Measurements from ENCODE around the gene ZNF835.
"Not testable (repeated sequence)": the region's sequence is repeated elsewhere in the genome, so short reads cannot be mapped to it uniquely, and the experiment has no call there.

Gene ZNF835

DNA sequence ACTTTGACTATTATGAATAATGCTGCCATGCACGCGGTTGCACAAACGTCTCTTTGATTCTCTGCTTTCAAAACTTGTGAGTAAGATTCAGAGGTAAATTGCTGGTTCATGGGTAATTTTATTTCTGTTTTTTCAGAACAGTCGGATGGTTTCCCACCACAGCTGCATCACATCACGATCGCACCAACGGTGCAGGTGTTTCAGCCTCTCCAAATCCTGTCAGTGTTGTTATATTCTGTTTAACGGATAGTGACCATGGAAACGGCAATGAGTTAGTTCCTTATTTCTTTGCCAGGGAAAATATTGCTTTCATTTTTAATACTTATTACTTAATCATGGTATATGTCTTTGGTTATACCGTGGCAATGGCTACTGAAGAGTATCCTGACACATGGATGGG, 19.1 kb upstream of the ZNF835 start:
- TF ChIP-seq, protein P1, sequence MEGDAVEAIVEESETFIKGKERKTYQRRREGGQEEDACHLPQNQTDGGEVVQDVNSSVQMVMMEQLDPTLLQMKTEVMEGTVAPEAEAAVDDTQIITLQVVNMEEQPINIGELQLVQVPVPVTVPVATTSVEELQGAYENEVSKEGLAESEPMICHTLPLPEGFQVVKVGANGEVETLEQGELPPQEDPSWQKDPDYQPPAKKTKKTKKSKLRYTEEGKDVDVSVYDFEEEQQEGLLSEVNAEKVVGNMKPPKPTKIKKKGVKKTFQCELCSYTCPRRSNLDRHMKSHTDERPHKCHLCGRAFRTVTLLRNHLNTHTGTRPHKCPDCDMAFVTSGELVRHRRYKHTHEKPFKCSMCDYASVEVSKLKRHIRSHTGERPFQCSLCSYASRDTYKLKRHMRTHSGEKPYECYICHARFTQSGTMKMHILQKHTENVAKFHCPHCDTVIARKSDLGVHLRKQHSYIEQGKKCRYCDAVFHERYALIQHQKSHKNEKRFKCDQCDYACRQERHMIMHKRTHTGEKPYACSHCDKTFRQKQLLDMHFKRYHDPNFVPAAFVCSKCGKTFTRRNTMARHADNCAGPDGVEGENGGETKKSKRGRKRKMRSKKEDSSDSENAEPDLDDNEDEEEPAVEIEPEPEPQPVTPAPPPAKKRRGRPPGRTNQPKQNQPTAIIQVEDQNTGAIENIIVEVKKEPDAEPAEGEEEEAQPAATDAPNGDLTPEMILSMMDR (IDR thresholded peaks at IDR 0.05; ENCODE audit: low read depth, low read length) = no peak
- TF ChIP-seq POLR2A (IDR thresholded peaks at IDR 0.05; ENCODE audit: extremely low read depth, insufficient read length) (no peak), MYC (IDR thresholded peaks at IDR 0.05; ENCODE audit: low read depth, low read length) (no peak)
- TF ChIP-seq, protein P2, sequence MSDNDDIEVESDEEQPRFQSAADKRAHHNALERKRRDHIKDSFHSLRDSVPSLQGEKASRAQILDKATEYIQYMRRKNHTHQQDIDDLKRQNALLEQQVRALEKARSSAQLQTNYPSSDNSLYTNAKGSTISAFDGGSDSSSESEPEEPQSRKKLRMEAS (IDR thresholded peaks at IDR 0.05; ENCODE audit: low read depth, low read length) = no peak
- H3K4me3 ChIP-seq (ENCODE audit: low read depth, low read length) = no peak overlapping the region
- no peak for DNase-seq (ENCODE audit: low read depth)

DNA sequence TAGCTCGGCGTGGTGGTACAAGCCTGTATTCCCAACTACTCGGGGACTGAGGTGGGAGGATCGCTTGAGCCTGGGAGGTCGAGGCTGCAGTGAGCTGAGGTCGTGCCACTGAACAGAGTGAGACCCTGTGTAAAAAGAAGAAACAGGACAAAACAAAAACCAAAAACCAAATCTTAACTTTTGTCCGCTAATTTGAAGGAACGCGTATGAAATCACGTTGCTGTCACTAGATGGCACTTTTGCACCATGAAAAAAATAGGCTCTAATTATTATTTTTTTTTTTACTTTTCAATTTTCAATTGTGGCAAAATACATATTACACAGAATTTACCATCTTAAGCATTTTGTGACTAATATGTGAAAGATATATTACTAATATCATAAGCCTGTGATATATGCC, 17.6 kb upstream of the ZNF835 start:
- DNase-seq (ENCODE audit: low read depth) = no peak
- H3K4me3 ChIP-seq (ENCODE audit: low read depth, low read length) = no peak overlapping the region
- TF ChIP-seq, protein P2 (IDR thresholded peaks at IDR 0.05; ENCODE audit: low read depth, low read length) = no peak
- no peak for TF ChIP-seq MYC (IDR thresholded peaks at IDR 0.05; ENCODE audit: low read depth, low read length)
- no peak for TF ChIP-seq POLR2A (IDR thresholded peaks at IDR 0.05; ENCODE audit: extremely low read depth, insufficient read length)
- TF ChIP-seq, protein P1 (IDR thresholded peaks at IDR 0.05; ENCODE audit: low read depth, low read length) = no peak

DNA sequence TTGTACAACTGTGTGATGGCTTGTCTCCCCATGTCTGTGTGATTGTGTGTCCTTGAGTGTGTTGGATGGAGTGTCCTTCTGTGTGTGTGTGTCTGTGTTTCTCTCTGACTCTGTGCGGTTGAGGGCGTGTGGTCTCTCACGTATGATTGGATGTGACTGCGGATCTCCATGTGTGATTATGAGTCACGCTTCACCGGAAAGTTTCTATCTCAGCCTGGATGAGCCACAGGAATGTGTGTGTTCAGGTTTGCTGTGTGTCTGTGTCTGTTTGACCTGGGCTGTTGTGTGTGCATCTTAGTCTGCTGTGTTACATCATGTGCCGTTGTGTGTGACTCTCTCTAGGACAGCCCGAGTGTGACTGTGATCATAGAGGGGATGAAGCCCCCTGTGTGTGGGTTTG, 15.5 kb upstream of the ZNF835 start:
- no peak for TF ChIP-seq MYC (IDR thresholded peaks at IDR 0.05; ENCODE audit: low read depth, low read length)
- no peak for TF ChIP-seq POLR2A (IDR thresholded peaks at IDR 0.05; ENCODE audit: extremely low read depth, insufficient read length)
- TF ChIP-seq, protein P2 (IDR thresholded peaks at IDR 0.05; ENCODE audit: low read depth, low read length) = no peak
- TF ChIP-seq, protein P1 (IDR thresholded peaks at IDR 0.05; ENCODE audit: low read depth, low read length) = no peak
- no peak overlapping the region for H3K4me3 ChIP-seq (ENCODE audit: low read depth, low read length)
- DNase-seq (ENCODE audit: low read depth) = no peak

DNA sequence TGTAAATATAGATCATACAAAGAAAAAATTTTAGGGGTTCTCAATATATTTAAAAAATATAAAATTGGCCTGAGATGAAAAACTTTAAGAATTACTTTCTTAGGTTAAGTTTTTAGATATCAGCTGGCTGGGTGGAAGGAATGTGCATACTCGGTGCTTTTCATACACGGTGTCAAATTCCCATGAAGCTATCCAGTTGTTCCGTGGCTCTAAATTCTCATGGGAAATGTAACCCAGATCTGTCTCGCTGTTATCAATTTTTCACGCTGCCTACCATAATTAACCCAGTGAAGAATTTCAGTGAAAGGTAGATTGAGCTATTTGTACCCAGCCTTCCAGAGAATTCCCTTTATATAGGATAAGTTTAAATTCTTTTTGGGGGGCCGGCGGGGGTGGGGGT, 11.6 kb upstream of the ZNF835 start:
- TF ChIP-seq MYC (IDR thresholded peaks at IDR 0.05; ENCODE audit: low read depth, low read length) = no peak
- TF ChIP-seq, protein P1 (IDR thresholded peaks at IDR 0.05; ENCODE audit: low read depth, low read length) = no peak
- no peak for TF ChIP-seq POLR2A (IDR thresholded peaks at IDR 0.05; ENCODE audit: extremely low read depth, insufficient read length)
- TF ChIP-seq, protein P2 (IDR thresholded peaks at IDR 0.05; ENCODE audit: low read depth, low read length) = no peak
- no peak for DNase-seq (ENCODE audit: low read depth)
- H3K4me3 ChIP-seq (ENCODE audit: low read depth, low read length) = no peak overlapping the region

DNA sequence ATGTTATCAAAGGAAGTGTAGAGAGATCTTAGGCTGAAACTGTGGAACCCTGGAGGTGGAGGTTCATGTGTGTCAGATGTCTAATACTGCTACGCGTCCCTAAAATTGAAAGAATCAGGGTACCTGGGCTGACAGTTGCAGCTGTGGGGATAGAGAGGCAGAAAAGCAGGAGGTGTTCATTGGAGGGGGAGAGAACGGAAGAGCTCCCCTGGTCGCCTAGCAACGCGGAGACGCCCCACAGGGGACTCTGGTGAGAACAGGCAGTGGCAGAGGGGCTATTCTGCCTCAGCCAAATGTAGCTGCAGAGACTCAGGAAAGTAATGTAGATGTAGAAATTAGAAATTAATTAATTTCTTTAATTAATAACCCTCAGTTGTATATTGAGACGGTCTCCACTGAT, 10.1 kb upstream of the ZNF835 start:
- H3K4me3 ChIP-seq (ENCODE audit: low read depth, low read length) = no peak overlapping the region
- no peak for DNase-seq (ENCODE audit: low read depth)
- TF ChIP-seq, protein P1 (IDR thresholded peaks at IDR 0.05; ENCODE audit: low read depth, low read length) = no peak
- TF ChIP-seq POLR2A (IDR thresholded peaks at IDR 0.05; ENCODE audit: extremely low read depth, insufficient read length) (no peak), MYC (IDR thresholded peaks at IDR 0.05; ENCODE audit: low read depth, low read length) (no peak)
- TF ChIP-seq, protein P2 (IDR thresholded peaks at IDR 0.05; ENCODE audit: low read depth, low read length) = no peak

DNA sequence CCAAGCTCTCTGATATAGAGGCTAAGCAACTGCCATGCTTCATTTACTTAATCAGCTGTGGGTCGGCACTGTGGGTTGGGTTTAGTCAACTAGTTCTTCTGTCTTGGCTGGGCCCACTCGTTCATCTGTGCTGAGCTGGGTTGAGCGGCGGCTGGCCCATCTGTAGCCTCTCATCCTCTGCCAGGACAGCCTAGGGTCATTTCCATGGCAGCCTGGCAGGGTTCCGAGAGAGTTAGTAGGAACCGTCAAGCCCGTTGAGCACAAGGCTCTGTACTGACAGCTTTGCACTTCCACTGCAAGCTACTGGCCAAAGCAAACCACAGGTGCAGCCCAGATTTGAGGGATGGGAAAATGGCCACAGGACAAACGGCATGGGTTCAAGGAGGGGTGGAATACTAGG, 6.6 kb upstream of the ZNF835 start:
- DNase-seq (ENCODE audit: low read depth) = no peak
- TF ChIP-seq MYC (IDR thresholded peaks at IDR 0.05; ENCODE audit: low read depth, low read length) = no peak
- TF ChIP-seq, protein P1 (IDR thresholded peaks at IDR 0.05; ENCODE audit: low read depth, low read length) = no peak
- no peak for TF ChIP-seq POLR2A (IDR thresholded peaks at IDR 0.05; ENCODE audit: extremely low read depth, insufficient read length)
- TF ChIP-seq, protein P2 (IDR thresholded peaks at IDR 0.05; ENCODE audit: low read depth, low read length) = no peak
- no peak overlapping the region for H3K4me3 ChIP-seq (ENCODE audit: low read depth, low read length)

DNA sequence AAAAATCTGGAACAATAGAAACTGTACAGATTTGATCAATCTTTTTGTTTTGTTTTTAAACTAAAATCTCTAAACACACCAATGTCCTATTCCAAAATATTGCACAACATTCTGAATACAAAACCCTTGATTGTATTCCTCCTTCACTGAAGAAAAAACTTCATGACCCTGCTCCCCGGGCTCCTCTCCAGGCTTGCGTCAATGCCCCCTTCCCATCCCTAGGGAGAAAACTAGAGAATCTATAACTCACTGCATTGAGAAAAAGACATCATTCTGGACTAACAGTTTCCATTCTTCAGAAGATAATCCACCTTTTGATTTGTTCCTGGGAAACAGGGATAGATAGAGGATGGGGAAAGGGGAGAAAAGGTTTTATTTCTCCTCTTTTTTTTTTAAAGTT, 1.1 kb upstream of the ZNF835 start:
- not testable (repeated sequence) for DNase-seq (ENCODE audit: low read depth); H3K4me3 ChIP-seq (ENCODE audit: low read depth, low read length)

Data from NB4 (cell line).